HG03196 (cell line): ENCODE measurements around the gene BNIP2.
"Not testable (repeated sequence)": the region's sequence is repeated elsewhere in the genome, so short reads cannot be mapped to it uniquely, and the experiment has no call there.

Experiments used
- ATAC-seq: cut with Tn5 transposase; IDR thresholded peaks from one replicate; pipeline ENCODE4 v1.9.1; 2021; ENCODE audit not compliant: unreplicated experiment

BNIP2 gene

GRCh38 chr15:59642351-59642750 is 46.8 kb downstream of the BNIP2 start:
- no peak for ATAC-seq

GRCh38 chr15:59637507-59637906 is 51.6 kb downstream of the BNIP2 start:
- not testable (repeated sequence) for ATAC-seq

DNA sequence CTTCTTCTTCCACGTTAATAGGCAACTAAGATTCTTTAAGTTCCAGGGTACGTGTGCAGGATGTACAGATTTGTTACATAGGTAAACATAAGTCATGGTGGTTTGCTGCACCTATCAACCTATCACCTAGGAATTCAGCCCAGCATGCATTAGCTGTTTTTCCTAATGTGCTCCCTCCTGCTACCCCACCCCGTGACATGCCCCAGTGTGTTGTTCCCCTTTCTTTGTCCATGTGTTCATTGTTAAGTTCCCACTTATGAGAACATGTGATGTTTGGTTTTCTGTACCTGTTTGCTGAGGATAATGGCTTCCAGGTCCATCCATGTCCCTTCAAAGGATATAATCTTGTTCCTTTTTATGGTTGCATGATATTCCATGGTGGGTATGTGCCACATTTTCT is 52.9 kb downstream of the BNIP2 start:
- ATAC-seq, result no peak

DNA sequence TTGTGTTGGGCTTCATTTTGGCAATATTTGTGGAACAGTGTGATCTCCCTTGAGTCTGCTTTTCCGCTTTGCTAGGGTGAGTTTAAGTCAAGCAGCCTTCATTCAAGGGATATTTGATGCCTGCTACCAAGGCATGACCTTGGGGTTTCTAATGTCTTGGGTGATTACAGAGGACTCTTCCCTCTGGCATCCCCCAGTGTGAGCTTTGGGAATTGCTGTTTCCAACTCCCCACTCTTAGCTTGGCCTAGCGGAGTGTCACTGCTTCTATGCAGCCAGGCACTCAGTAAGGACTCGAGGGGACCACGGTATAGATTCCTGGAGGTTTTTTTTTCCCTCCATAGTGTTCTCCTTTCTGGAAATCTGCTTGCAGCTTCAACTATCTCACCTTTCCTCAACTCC is 56.4 kb downstream of the BNIP2 start:
- ATAC-seq, result no peak

DNA sequence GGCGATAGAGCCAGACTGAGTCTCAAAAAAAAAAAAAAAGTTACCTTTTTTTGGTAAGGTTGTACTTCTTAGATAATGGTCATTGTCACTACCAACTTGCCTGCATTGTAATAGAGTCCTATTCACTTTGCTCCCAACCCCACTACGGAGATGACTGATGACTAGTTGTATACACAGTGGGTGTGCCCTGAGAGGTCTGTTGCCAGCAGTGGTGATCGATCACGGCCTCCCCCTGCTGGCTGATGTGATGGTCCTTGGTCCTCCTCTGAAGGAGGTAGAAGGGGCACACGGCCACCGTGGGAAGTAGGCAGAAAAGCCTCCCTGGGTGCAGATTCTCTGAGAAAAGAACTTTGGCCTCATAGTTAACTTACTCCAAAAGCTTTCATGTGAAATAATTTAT is 66.8 kb downstream of the BNIP2 start:
- peak; percentile 59 for ATAC-seq

DNA sequence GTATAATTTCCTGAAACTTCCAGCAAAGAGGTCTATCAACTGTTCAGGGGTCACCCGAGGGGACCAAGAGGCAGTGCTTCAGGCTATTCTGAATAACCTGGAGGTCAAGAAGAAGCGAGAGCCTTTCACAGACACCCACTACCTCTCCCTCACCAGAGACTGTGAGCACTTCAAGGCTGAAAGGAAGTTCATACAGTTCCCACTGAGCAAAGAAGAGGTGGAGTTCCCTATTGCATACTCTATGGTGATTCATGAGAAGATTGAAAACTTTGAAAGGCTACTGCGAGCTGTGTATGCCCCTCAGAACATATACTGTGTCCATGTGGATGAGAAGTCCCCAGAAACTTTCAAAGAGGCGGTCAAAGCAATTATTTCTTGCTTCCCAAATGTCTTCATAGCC is 70.7 kb downstream of the BNIP2 start:
- no peak for ATAC-seq

- ATAC-seq, result no peak
Measured at GRCh38 chr15:59616379-59616778, 72.7 kb downstream of the BNIP2 start.

GRCh38 chr15:59615661-59616060 is 73.5 kb downstream of the BNIP2 start:
- ATAC-seq, result no peak

DNA sequence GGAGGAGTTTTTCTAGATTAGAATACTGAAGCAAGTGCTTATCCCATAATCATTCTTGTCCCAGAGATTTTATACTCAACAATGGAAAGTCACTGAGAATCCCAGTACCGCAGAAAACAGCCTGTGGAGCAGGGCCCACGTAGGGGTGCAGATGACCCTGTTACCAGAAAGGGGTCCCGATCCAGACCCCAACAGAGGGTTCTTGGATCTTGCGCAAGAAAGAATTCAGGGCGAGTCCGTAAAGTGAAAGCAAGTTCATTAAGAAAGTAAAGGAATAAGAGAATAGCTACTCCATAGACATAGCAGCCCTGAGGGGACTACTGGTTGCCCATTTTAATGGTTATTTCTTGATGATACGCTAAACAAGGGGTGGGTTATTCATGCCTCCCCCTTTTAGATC is 75.0 kb downstream of the BNIP2 start:
- no peak for ATAC-seq

DNA sequence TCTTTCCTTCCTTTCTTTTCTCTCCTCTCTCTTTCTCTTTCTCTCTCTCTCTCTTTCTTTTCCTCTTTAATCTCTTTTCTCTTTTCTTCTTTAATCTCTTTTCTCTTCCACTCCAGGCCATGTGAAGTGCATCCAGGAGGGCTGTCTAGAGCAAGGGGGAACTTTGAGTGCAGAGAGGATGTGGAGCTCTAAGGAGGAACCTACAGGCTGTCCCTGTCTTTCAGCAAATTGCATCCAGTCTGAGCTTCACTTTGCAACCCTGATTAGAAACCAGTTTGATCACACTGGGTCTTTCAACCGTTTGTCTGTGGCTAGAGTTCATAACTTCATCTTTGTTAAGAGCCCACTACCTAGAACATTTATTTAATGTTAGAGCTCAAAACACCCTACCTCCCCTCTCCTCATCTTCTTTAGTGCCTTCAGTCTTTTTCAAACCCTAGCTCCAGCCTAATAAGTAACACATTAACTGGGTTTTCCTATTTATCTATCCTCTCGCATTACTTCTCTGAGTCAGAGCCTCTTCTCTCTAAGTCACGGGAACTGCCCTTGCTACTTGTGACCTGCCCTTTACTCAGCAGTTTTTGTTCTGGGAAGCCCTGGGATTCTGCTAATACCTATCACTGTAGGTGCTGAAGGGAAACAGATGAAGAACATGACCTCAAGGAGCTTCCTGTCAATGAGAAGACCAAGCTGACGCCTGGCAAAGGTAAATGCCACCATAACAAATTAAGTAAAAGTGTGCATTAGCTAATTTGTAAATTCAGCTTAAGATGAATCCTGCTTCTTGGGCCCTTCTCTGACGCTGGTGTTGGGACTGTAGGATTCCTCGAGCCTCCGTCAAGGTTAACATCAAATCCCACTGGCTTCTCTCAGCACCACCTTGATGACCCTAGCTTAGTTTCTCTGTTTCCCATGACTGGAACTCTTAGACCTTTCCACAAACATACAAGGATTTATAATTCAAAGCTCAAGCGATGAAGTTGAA is 77.6 kb downstream of the BNIP2 start, which contains the start of gene GCNT3:
Gene GCNT3, plus strand, starts transcription at position 508 of the 985 bp plus-strand sequence. CDS start 6,456 bp downstream, outside the sequence.
- no peak for ATAC-seq

GRCh38 chr15:59609730-59610712 is 79.1 kb downstream of the BNIP2 start:
- no peak for ATAC-seq
